ENCODE results near the gene BSCL2. TPM values are rescaled to one million over a fixed set of nuclear protein-coding genes. Genes with fewer than 3 reads are reported as not detected.
A peak's percentile ranks its signal among the peaks of the same experiment; 100 is the strongest.

The BSCL2 gene
- total RNA-seq (100 to 1,000 TPM in 1 of 2 donors, 10 to 100 TPM in 1; 30.7 to 120 TPM), polyA plus RNA-seq (100 to 1,000 TPM in 1 of 2 donors, 10 to 100 TPM in 1; 65.7 to 190 TPM)
- long read RNA-seq, donor 1, transcript BSCL2-207 (11 exons, 1,516 nt), result major isoform, 14 of 25 reads
- long read RNA-seq, donor 1, partial matches to known transcripts, result 0 of 25 reads
- long read RNA-seq, donor 1, other reads (novel, unspliced or antisense), result 5 of 25 reads
- long read RNA-seq, donor 2, partial matches to known transcripts, result 0 of 8 reads
- long read RNA-seq, donor 2, other reads (novel, unspliced or antisense), result 0 of 8 reads
- long read RNA-seq, donor 3, transcript BSCL2-207 (11 exons, 1,516 nt), result major isoform, 9 of 16 reads
- long read RNA-seq, donor 3, partial matches to known transcripts, result 0 of 16 reads
- long read RNA-seq, donor 3, other reads (novel, unspliced or antisense), result 0 of 16 reads
- long read RNA-seq, donor 4, partial matches to known transcripts, result 0 of 9 reads
- long read RNA-seq, donor 4, other reads (novel, unspliced or antisense), result 0 of 9 reads
- long read RNA-seq, donor 5, transcript BSCL2-207 (11 exons, 1,516 nt), result major isoform, 15 of 22 reads
- long read RNA-seq, donor 5, partial matches to known transcripts, result 0 of 22 reads
- long read RNA-seq, donor 5, other reads (novel, unspliced or antisense), result 0 of 22 reads

- peaks cover 0 to 12% (median 6%) of the 10 kb centered on the region in 4 donors for H3K36me3 ChIP-seq (ENCODE audit: control insufficient read depth in 4 of 4, insufficient read depth in 4 of 4, low read length in 4 of 4)
- H3K27me3 ChIP-seq (ENCODE audit: control insufficient read depth in 3 of 3, insufficient read depth in 3 of 3, low read length in 2 of 3), result no peaks in the 10 kb centered on the region
- H3K9me3 ChIP-seq (ENCODE audit: control insufficient read depth in 4 of 4, insufficient read depth in 3 of 4, low read length in 3 of 4), result no peaks in the 10 kb centered on the region
- H3K9ac ChIP-seq (ENCODE audit: insufficient read depth in 1 of 2, low read length in 2 of 2), result peak within 1 kb of the TSS in 1 of 2 donors; percentile 98
- H3K4me1 ChIP-seq (ENCODE audit: control insufficient read depth in 5 of 5, insufficient read depth in 5 of 5, low read length in 5 of 5), result peaks cover 0 to 47% (median 17%) of the 10 kb centered on the region in 5 donors
- H3K4me3 ChIP-seq, result peak within 1 kb of the TSS; percentile 46
- 83 to 86% methylated on average over 10 of the region's 10 CpGs for WGBS, 2 donors
- ATAC-seq (ENCODE audit: insufficient read depth, low FRiP score) (no peak), DNase-seq (peak; percentile 48 to 64 (median 50))
- H3K27ac ChIP-seq (ENCODE audit: low read depth in 1 of 2, low read length in 1 of 2), result peak within 1 kb of the TSS; percentile 73 to 99
- TF ChIP-seq CTCF (IDR thresholded peaks at IDR 0.05; ENCODE audit: control extremely low read depth, extremely low read depth), result no peak
These were observed at the start of gene BSCL2, which contains the start of gene GNG3 for GRCh38 chr11:62707277-62707861. TSS of gene BSCL2 (minus strand) at chr11:62707424. CDS start at chr11:62707195, 229 bp downstream. TSS of gene GNG3 (plus strand) at chr11:62707676. CDS start at chr11:62708296, 620 bp downstream.

GRCh38 chr11:62755086-62755615 lies 47.9 kb upstream of the BSCL2 start:
- WGBS, 2 donors, result 86 to 90% methylated on average over 10 of the region's 10 CpGs
- no peak for ATAC-seq (ENCODE audit: insufficient read depth, low FRiP score)
- no peak for TF ChIP-seq CTCF (IDR thresholded peaks at IDR 0.05; ENCODE audit: control extremely low read depth, extremely low read depth)

GRCh38 chr11:62753736-62754603 lies 46.7 kb upstream of the BSCL2 start, which contains the start of gene ZBTB3:
TSS of gene ZBTB3 (minus strand) at chr11:62754160. CDS start at chr11:62753664, 496 bp downstream.
- H3K4me1 ChIP-seq (ENCODE audit: control insufficient read depth in 5 of 5, insufficient read depth in 5 of 5, low read length in 5 of 5), result peaks cover 0 to 11% (median 0%) of the 10 kb centered on the region in 5 donors
- no peaks in the 10 kb centered on the region for H3K27me3 ChIP-seq (ENCODE audit: control insufficient read depth in 3 of 3, insufficient read depth in 3 of 3, low read length in 2 of 3)
- peak; percentile 98 to 100 (median 99) for DNase-seq
- peak within 1 kb of the TSS; percentile 71 for H3K4me3 ChIP-seq
- H3K27ac ChIP-seq (ENCODE audit: low read depth in 1 of 2, low read length in 1 of 2), result peak within 1 kb of the TSS; percentile 92 to 96
- 1% methylated on average over 47 of the region's 47 CpGs for WGBS, 2 donors
- peak within 1 kb of the TSS in 1 of 2 donors; percentile 91 for H3K9ac ChIP-seq (ENCODE audit: insufficient read depth in 1 of 2, low read length in 2 of 2)
- peak; percentile 98 for ATAC-seq (ENCODE audit: insufficient read depth, low FRiP score)
- no peak for TF ChIP-seq CTCF (IDR thresholded peaks at IDR 0.05; ENCODE audit: control extremely low read depth, extremely low read depth)
- peaks cover 0 to 20% (median 11%) of the 10 kb centered on the region in 4 donors for H3K36me3 ChIP-seq (ENCODE audit: control insufficient read depth in 4 of 4, insufficient read depth in 4 of 4, low read length in 4 of 4)
- no peaks in the 10 kb centered on the region for H3K9me3 ChIP-seq (ENCODE audit: control insufficient read depth in 4 of 4, insufficient read depth in 3 of 4, low read length in 3 of 4)

More at GRCh38 chr11:62755086-62755615, 47.9 kb upstream of the BSCL2 start:
- H3K27ac ChIP-seq (ENCODE audit: low read depth in 1 of 2, low read length in 1 of 2), result no peak overlapping the region
- no peak overlapping the region for H3K9ac ChIP-seq (ENCODE audit: insufficient read depth in 1 of 2, low read length in 2 of 2)
- H3K9me3 ChIP-seq (ENCODE audit: control insufficient read depth in 4 of 4, insufficient read depth in 3 of 4, low read length in 3 of 4), result no peaks in the 10 kb centered on the region
- peaks cover 0 to 16% (median 10%) of the 10 kb centered on the region in 4 donors for H3K36me3 ChIP-seq (ENCODE audit: control insufficient read depth in 4 of 4, insufficient read depth in 4 of 4, low read length in 4 of 4)
- no peak overlapping the region for H3K4me3 ChIP-seq
- no peak for DNase-seq
- H3K27me3 ChIP-seq (ENCODE audit: control insufficient read depth in 3 of 3, insufficient read depth in 3 of 3, low read length in 2 of 3), result no peaks in the 10 kb centered on the region
- H3K4me1 ChIP-seq (ENCODE audit: control insufficient read depth in 5 of 5, insufficient read depth in 5 of 5, low read length in 5 of 5), result peaks cover 0 to 11% (median 0%) of the 10 kb centered on the region in 5 donors
